Gastrocnemius medialis (tissue), 4 donors: ENCODE results near the gene SPATA31C1.

ENCODE experiments used
- POLR2A ChIP-seq, 2 donors: fragments of 450-650 bp; IDR thresholded peaks; one replicate each; pipeline ENCODE4 v1.6.1; 2017; ENCODE audit warnings: antibody characterized with exemption in 2 of 2, mild to moderate bottlenecking in 2 of 2, moderate library complexity in 2 of 2
- TF ChIP-seq, protein P1 (sequence below), 5 experiments: fragments of 450-650 bp in 3 of 5; fragments of 200-600 bp in 2 of 5; sonication (generic) in 2 of 5; IDR thresholded peaks in 4 of 5; conservative IDR thresholded peaks in 1 of 5; 1 replicate in 4 of 5; 2 replicates in 1 of 5; pipeline ENCODE4 v1.5.1; 2016 to 2019; ENCODE audit warnings: antibody characterized with exemption in 5 of 5, mild to moderate bottlenecking in 3 of 5, moderate library complexity in 3 of 5

DNA sequence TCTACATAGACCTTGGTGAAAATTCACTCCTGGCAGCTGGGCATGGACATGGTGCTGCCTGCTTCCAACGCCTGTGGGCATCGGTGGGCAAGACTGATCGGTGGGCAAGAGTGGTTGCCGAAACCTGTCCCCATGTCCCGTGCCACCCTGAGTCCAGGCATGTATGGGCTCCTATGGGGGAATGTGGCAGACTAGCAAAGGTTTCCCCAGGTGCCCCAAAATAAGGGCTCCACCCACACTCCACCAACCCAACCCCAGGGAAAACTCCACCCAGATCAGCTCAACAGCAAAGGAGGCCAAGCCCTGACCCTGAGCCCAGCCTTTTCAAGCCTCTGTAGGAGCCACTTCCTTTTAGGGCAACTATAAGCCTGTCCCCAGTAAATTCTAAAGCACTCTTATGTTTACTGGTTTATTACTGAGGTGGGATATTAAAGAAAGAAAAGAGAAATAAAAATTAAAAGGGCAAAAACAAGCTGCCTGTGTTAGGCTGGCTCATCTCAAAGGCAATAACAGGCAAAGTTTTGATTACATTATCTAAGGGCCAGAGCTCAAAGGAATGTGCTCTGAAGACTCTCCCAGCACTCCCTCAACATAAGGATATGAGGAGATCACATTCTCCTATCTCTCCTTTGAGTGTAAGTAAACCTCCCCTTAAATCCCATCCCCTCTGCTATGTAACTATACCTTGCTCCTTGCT lies 44.0 kb upstream of the SPATA31C1 start:
- TF ChIP-seq, protein P1, sequence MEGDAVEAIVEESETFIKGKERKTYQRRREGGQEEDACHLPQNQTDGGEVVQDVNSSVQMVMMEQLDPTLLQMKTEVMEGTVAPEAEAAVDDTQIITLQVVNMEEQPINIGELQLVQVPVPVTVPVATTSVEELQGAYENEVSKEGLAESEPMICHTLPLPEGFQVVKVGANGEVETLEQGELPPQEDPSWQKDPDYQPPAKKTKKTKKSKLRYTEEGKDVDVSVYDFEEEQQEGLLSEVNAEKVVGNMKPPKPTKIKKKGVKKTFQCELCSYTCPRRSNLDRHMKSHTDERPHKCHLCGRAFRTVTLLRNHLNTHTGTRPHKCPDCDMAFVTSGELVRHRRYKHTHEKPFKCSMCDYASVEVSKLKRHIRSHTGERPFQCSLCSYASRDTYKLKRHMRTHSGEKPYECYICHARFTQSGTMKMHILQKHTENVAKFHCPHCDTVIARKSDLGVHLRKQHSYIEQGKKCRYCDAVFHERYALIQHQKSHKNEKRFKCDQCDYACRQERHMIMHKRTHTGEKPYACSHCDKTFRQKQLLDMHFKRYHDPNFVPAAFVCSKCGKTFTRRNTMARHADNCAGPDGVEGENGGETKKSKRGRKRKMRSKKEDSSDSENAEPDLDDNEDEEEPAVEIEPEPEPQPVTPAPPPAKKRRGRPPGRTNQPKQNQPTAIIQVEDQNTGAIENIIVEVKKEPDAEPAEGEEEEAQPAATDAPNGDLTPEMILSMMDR (IDR thresholded peaks at IDR 0.05 in 4 of 5, conservative IDR thresholded peaks at IDR 0.05 in 1 of 5), result no peak
- TF ChIP-seq POLR2A (IDR thresholded peaks at IDR 0.05), result no peak
